Measurements from ENCODE around the gene MRGPRF.
"Not testable (repeated sequence)": the region's sequence is repeated elsewhere in the genome, so short reads cannot be mapped to it uniquely, and the experiment has no call there.

Gene MRGPRF

GRCh38 chr11:69002110-69002569 is 10.9 kb downstream of the MRGPRF start:
- DNase-seq, result peak in 1 of 2 donors; percentile 66

GRCh38 chr11:69001243-69002081 is 11.6 kb downstream of the MRGPRF start:
- no peak for DNase-seq

GRCh38 chr11:69000831-69001242 is 12.2 kb downstream of the MRGPRF start:
- no peak for DNase-seq

GRCh38 chr11:69000391-69000790 is 12.7 kb downstream of the MRGPRF start:
- no peak for DNase-seq

- not testable (repeated sequence) for DNase-seq
These were observed 13.2 kb downstream of the MRGPRF start for GRCh38 chr11:68999748-69000355.

GRCh38 chr11:68999093-68999747 is 13.8 kb downstream of the MRGPRF start:
- no peak for DNase-seq

GRCh38 chr11:68998390-68998911 is 14.6 kb downstream of the MRGPRF start:
- no peak for DNase-seq

- no peak for DNase-seq
These were observed 15.1 kb downstream of the MRGPRF start for GRCh38 chr11:68997995-68998348.

- DNase-seq, result no peak
These were observed 15.7 kb downstream of the MRGPRF start for GRCh38 chr11:68997124-68997994.

GRCh38 chr11:68996376-68997123 is 16.5 kb downstream of the MRGPRF start:
- no peak for DNase-seq

- DNase-seq, result no peak
These were observed 18.2 kb downstream of the MRGPRF start for GRCh38 chr11:68994894-68995285.

- no peak for DNase-seq
These were observed 18.7 kb downstream of the MRGPRF start for GRCh38 chr11:68994161-68994893.

- no peak for DNase-seq
These were observed 19.5 kb downstream of the MRGPRF start for GRCh38 chr11:68993546-68993945.

GRCh38 chr11:68992743-68993255 is 20.2 kb downstream of the MRGPRF start:
- DNase-seq, result no peak

GRCh38 chr11:68990995-68991780 is 21.9 kb downstream of the MRGPRF start:
- no peak for DNase-seq

GRCh38 chr11:68989936-68990606 is 23.0 kb downstream of the MRGPRF start:
- DNase-seq, result no peak

GRCh38 chr11:68988491-68988890 is 24.6 kb downstream of the MRGPRF start:
- no peak for DNase-seq

- DNase-seq, result no peak
These were observed 25.8 kb downstream of the MRGPRF start for GRCh38 chr11:68987211-68987610.

GRCh38 chr11:68983801-68984200 is 29.2 kb downstream of the MRGPRF start:
- no peak for DNase-seq
